Measurements from ENCODE around the gene FIS1.

DNA sequence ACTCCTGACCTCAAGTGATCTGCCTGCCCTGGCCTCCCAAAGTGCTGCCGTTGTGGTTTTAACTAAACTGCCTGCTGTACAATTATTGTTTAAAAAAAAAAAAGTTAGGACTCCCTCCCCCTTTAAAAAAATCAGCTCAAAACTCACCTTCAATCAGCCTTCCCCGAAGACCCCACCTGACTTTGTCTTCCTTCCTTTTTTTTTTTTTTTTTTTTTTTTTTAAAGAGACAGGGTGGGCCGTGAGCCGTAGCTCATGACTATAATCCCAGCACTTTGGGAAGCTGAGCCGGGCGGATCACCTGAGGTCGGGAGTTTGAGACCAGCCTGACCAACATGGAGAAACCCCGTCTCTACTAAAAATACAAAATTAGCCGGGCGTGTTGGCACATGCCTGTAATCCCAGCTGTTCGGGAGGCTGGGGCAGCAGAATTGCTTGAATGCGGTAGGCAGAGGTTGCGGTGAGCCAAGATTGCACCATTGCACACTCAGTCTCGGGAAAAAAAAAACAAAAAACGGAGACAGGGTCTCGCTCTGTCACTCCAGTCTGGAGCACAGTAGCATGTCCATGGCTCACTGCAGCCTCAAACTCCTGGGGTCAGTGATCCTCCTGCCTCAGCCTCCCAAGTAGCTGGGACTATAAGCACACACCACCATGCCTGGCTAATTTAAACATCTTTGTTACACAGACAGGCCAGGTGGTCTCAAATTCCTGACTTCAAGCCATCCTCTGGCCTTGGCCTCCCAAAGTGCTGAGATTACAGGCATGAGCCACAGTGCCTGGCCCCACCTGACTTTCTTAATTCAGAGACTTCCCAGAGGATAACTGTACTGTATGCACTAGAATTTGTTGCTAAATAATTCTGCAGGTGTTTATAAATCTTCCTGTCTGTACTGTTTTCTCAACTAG, 3.2 kb downstream of the FIS1 start:
- TF ChIP-seq EZH2 (IDR thresholded peaks at IDR 0.05; ENCODE audit: low read length): no peak
- TF ChIP-seq, protein P1, sequence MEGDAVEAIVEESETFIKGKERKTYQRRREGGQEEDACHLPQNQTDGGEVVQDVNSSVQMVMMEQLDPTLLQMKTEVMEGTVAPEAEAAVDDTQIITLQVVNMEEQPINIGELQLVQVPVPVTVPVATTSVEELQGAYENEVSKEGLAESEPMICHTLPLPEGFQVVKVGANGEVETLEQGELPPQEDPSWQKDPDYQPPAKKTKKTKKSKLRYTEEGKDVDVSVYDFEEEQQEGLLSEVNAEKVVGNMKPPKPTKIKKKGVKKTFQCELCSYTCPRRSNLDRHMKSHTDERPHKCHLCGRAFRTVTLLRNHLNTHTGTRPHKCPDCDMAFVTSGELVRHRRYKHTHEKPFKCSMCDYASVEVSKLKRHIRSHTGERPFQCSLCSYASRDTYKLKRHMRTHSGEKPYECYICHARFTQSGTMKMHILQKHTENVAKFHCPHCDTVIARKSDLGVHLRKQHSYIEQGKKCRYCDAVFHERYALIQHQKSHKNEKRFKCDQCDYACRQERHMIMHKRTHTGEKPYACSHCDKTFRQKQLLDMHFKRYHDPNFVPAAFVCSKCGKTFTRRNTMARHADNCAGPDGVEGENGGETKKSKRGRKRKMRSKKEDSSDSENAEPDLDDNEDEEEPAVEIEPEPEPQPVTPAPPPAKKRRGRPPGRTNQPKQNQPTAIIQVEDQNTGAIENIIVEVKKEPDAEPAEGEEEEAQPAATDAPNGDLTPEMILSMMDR (optimal IDR thresholded peaks at IDR 0.05 in 1 of 3, IDR thresholded peaks at IDR 0.05 in 1 of 3, conservative IDR thresholded peaks at IDR 0.05 in 1 of 3; ENCODE audit: extremely low read depth in 1 of 3, insufficient read depth in 2 of 3, low read length in 3 of 3): no peak
